Sciatic nerve (tissue), 2 donors: ENCODE results near the gene CHTF18. TPM values are rescaled to one million over a fixed set of nuclear protein-coding genes. Genes with fewer than 3 reads are reported as not detected.

Source experiments
- ATAC-seq: fragments of 200-7000 bp; cut with Tn5 transposase; one replicate; pipeline ENCODE4 v1.9.1; 2020; ENCODE audit warnings: mild to moderate bottlenecking, moderate library complexity
- DNase-seq: peaks from one replicate; pipeline ENCODE4 v3.0.0-alpha.2; 2020; ENCODE audit warnings: low spot score
- intact Hi-C: fragments of 100-400 bp; cut with DNase I; formaldehyde crosslinking; loops from one replicate; pipeline ENCODE4 v1.14.2; 2022
- total RNA-seq: library from RNA; stranded (reverse); fragmentation: NEBNext Ultra II Directional; extraction: Animal tissue kit (Norgen Biotek cat#: 25700); gene quantifications from one replicate; pipeline ENCODE4 v1.2.1, GENCODE V29; 2021
- donor health status: DM: no; HTN: no; CAD: no.
- donor health status: DM: no; HTN: no; CAD: no.

The CHTF18 gene
- total RNA-seq, 1 donor from 2014 or later: 18.9 TPM

- peak; percentile 84 for DNase-seq
- intact Hi-C loops: loop anchor here (2.0 kb wide), 1 partner anchor 75 kb away; no protein-coding TSS in a partner anchor
- ATAC-seq: peak; percentile 24
These were observed 2.6 kb upstream of the CHTF18 start for GRCh38 chr16:785563-786535.

- intact Hi-C loops: no loop called here
- DNase-seq: no peak
- ATAC-seq: no peak
These were observed 976 bp upstream of the CHTF18 start for GRCh38 chr16:787321-787966.

GRCh38 chr16:787978-788398 lies 432 bp upstream of the CHTF18 start, which contains the start of gene RPUSD1:
Gene RPUSD1 (minus strand): TSS chr16:788381. CDS start chr16:787737, 644 bp downstream.
- ATAC-seq (peak; percentile 1), DNase-seq (no peak)
- intact Hi-C loops: no loop called here

DNA sequence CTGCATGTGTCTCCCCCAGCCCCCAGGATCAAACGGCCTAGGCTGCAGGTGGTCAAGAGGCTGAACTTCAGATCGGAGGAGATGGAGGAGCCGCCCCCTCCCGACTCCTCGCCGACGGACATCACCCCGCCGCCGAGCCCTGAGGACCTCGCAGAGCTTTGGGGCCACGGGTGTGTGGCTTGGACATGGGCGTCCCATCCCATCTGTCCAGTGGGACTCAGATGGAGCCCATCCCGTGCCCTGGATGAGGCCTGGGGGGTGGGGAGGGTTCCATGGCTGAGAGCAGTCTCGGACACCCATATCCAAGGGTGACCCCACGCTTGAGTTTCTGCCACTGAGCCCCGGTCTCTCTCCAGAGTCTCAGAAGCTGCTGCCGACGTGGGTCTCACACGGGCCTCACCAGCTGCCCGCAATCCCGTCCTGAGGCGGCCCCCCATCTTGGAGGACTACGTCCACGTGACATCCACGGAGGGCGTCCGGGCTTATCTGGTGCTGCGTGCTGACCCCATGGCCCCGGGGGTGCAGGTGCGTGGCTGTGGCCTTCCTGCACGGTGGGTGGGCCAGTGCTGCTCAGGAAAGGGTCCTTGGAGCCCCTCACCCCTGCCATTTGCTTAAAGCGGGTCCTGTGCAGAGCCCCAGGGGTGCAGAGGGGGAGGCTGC lies 901 bp downstream of the CHTF18 start:
- DNase-seq (no peak), ATAC-seq (no peak)
- intact Hi-C loops: no loop called here

- ATAC-seq (no peak), DNase-seq (no peak)
- intact Hi-C loops: no loop called here
These were observed 1.7 kb downstream of the CHTF18 start for GRCh38 chr16:790086-790485.

DNA sequence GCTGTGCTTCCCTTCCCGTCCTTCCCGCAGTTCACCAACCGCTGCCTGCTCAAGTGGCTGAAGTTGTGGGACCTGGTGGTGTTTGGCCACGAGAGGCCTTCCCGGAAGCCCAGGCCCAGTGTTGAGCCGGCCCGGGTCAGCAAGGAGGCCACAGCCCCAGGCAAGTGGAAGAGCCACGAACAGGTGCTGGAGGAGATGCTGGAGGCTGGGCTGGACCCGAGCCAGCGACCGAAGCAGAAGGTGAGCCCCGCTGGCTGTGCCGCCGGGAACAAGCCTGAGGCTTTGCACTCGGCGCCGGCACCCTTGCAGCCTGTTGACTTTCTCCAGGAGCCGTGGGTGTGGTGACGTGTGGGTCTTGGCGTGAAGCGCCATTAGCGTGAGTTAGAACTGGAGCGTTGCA lies 2.7 kb downstream of the CHTF18 start:
- intact Hi-C loops: no loop called here
- DNase-seq (no peak), ATAC-seq (no peak)

- DNase-seq (no peak), ATAC-seq (no peak)
- intact Hi-C loops: no loop called here
These were observed 4.0 kb downstream of the CHTF18 start for GRCh38 chr16:792221-792995.

- intact Hi-C loops: no loop called here
- ATAC-seq (no peak), DNase-seq (no peak)
These were observed 5.0 kb downstream of the CHTF18 start for GRCh38 chr16:793414-793813.

DNA sequence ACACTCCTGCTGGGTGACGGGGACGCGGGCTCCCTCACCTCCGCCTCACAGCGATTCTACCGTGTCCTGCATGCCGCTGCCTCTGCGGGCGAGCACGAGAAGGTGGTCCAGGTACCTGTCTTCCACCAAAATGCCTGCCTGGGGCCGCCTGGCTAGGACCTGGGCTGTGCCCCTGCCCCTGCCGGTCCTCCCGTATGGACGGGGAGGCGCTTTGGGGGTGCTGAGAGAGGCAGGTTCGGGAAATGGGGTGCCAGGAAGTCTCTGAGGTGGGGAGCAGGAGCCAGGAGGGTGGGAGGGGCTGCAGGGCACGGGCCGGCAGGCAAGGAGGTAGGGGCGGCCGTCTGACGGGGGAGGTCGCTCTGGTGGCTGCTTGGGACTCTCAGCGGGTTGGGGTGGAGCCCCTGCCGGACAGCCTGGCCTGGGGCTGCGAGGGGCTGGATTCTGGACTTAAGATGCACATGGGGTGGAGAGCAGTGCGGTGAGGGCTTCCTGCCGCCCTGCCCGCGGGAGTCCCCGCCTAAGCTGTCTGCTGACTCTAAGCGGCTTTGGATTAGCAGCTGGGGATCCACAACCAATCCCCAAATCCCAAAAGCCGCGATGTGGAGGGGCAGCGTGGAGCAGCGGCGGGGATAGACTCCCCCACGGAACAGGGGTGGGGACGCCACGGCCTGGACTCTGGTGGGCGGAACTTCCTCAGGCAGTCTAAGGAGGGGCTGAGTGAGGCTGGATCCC lies 5.8 kb downstream of the CHTF18 start:
- intact Hi-C loops: no loop called here
- no peak for DNase-seq
- no peak for ATAC-seq

GRCh38 chr16:794853-795466 lies 6.5 kb downstream of the CHTF18 start:
- intact Hi-C loops: no loop called here
- ATAC-seq (no peak), DNase-seq (no peak)

GRCh38 chr16:795580-796229 lies 7.3 kb downstream of the CHTF18 start:
- ATAC-seq (no peak), DNase-seq (no peak)
- intact Hi-C loops: no loop called here

DNA sequence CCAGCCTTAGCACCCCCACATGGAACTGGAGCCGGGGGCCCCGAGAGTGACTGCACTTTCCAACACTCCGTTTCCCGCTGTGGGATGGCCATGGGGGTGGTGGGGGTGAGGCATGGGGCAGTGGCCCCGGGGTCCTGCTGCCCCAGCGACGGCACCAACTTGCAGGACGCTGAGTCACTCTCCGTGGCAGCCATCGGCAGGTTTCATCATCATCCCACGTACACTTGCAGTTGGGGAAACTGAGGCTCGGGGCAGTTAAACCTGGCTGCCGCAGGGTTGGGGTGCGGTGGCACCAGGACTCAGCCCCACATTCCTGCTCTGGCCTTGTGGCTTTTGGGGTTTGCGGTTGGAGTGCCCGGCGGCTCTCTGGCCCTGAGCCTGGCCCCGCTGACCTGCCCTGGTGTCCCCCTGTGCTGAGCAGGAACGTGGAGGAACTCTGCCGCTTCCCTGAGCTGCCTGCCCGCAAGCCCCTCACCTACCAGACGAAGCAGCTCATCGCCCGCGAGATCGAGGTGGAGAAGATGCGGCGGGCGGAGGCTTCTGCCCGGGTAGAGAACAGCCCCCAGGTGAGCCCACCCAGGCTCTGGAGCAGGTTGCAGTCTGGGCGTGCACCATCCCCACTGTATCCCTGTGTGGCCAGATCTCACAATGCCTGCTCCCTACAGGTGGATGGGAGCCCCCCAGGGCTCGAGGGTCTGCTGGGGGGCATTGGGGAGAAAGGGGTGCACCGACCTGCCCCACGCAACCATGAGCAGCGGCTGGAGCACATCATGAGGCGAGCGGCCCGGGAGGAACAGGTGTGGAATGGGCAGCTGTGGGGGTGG lies 8.1 kb downstream of the CHTF18 start:
- intact Hi-C loops: no loop called here
- no peak for ATAC-seq
- no peak for DNase-seq

DNA sequence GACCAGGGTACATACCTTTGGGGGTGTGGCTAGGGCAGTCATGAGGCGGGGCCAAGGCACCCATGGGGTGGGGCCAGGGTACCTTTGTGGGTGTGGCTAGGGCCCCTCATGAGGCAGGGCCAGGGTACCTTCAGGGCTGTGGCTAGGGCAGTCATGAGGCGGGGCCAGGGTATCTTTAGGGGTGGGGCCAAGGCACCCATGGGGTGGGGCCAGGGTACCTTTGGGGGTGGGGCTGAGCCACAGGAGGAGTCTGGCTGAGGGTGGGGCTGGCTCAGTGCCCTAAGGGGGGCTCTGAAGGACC lies 8.7 kb downstream of the CHTF18 start:
- DNase-seq: no peak
- no peak for ATAC-seq
- intact Hi-C loops: no loop called here

- intact Hi-C loops: no loop called here
- DNase-seq: no peak
- ATAC-seq: no peak
These were observed 9.3 kb downstream of the CHTF18 start for GRCh38 chr16:797686-798085.

DNA sequence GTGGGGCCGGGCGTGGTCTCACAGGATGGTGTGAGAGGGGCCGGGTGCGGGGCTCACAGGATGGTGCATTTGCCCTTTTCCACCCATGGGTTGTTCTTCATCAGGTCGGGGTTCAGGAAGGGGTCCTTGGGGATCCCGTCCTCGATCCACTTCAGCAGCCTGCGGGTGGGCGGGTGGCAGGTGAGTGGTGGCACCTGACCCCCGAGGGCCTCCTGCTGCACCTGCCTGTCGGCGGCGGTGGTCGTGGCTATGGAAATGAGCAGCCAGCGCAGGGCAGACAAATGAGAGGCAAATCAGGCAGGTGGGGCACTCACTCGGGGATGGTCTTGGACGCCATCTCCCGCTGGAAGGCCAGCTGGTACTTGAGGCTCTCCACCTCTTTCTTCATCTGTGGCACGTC lies 10.2 kb downstream of the CHTF18 start:
- DNase-seq (no peak), ATAC-seq (no peak)
- intact Hi-C loops: no loop called here

DNA sequence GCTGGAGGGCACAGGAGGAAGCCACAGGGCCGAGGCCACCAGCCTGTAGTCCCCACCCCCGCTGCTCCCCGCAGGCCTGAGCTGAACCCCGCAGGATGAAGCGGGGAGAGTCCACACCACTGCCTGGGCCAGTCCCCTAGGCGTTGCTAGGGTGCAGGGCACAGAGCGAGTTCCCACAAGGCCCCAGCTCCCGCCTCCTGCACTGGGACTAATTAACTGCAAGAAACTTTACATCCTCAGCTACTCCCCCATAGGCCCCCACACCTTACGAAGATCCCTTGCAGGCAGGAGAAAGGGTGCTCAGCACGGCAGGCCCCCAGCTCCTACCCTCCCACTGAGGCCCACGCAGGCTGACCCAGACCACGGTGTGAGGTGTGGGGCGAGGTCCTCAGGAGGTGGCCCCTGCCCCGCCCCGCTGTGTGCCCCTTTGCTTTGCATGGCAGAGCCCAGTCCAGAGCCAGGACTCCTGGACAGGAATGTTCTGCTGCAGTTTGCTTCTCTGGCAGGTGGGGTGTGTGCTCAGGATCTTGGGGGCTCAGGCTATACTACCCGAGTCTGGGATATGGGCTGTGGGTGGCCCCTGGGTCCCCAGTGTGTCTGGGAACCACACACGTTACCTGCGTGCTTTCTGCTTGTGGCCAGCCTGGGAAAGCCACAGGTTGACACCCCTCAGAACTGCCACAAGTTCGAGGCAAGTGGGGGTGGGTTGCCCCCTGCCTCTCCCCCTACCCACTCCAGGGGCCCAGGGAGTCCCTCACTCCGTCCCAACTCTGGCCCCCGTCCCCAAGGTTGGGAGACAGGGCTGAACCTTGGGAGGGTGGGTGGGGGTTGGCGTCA lies 10.9 kb downstream of the CHTF18 start:
- ATAC-seq (no peak), DNase-seq (no peak)
- intact Hi-C loops: no loop called here
